CD4-positive, alpha-beta T cell treated with Interleukin-1 beta for 1 hour (primary cell): ENCODE data around the gene PLPP4.

Source experiments
- DNase-seq, 2 donors: peaks; one replicate each; pipeline ENCODE4 v3.0.0-alpha.2; 2020 to 2022

The PLPP4 gene

GRCh38 chr10:120613180-120613579 lies 156.2 kb downstream of the PLPP4 start:
- DNase-seq, result no peak

- no peak for DNase-seq
These were observed 157.7 kb downstream of the PLPP4 start for GRCh38 chr10:120614680-120615079.

- DNase-seq, result no peak
These were observed 159.4 kb downstream of the PLPP4 start for GRCh38 chr10:120616311-120616911.

- DNase-seq, result no peak
These were observed 171.2 kb downstream of the PLPP4 start for GRCh38 chr10:120628197-120628596.

GRCh38 chr10:120630266-120630665 lies 173.2 kb downstream of the PLPP4 start:
- DNase-seq, result no peak

GRCh38 chr10:120632047-120632446 lies 175.0 kb downstream of the PLPP4 start:
- no peak for DNase-seq

GRCh38 chr10:120632942-120633341 lies 175.9 kb downstream of the PLPP4 start:
- DNase-seq, result no peak

- no peak for DNase-seq
These were observed 177.6 kb downstream of the PLPP4 start for GRCh38 chr10:120634659-120635058.
